Smooth muscle cell (in vitro differentiated cells): ENCODE measurements around the gene WDFY4. TPM values are rescaled to one million over a fixed set of nuclear protein-coding genes. Genes with fewer than 3 reads are reported as not detected.

Source experiments
- DNase-seq: peaks from one replicate; lab custom pipeline; 2025; ENCODE audit not compliant: unreplicated experiment; lab: John Stamatoyannopoulos, UW
- H2AFZ ChIP-seq: fragments of 200-600 bp; sonication (generic); 2 replicates; pipeline ENCODE4 v1.6.0; 2016; ENCODE audit warnings: antibody characterized with exemption, low read depth, mild to moderate bottlenecking
- H3F3A ChIP-seq: fragments of 200-600 bp; sonication (generic); 2 replicates; pipeline ENCODE4 v1.6.0; 2017; ENCODE audit warnings: antibody characterized with exemption, low read depth
- H3K27ac ChIP-seq: fragments of 200-600 bp; sonication (generic); 2 replicates; pipeline ENCODE4 v1.5.1; 2016; ENCODE audit warnings: low read depth, mild to moderate bottlenecking
- H3K27me3 ChIP-seq: fragments of 200-600 bp; sonication (generic); 2 replicates; pipeline ENCODE4 v1.6.1; 2016; ENCODE audit warnings: low read depth, mild to moderate bottlenecking
- H3K36me3 ChIP-seq: fragments of 200-600 bp; sonication (generic); 2 replicates; pipeline ENCODE4 v1.5.1; 2016; ENCODE audit warnings: low read depth
- H3K4me1 ChIP-seq: fragments of 200-600 bp; sonication (generic); 2 replicates; pipeline ENCODE4 v1.5.1; 2016; ENCODE audit warnings: low read depth
- H3K4me2 ChIP-seq: fragments of 200-600 bp; sonication (generic); 2 replicates; pipeline ENCODE4 v1.6.0; 2016; ENCODE audit warnings: mild to moderate bottlenecking
- H3K4me3 ChIP-seq: fragments of 200-600 bp; sonication (generic); 2 replicates; pipeline ENCODE4 v1.5.1; 2016; ENCODE audit warnings: mild to moderate bottlenecking
- H3K79me2 ChIP-seq: fragments of 200-600 bp; sonication (generic); 2 replicates; pipeline ENCODE4 v1.6.0; 2016; ENCODE audit warnings: low read depth, mild to moderate bottlenecking
- H3K9ac ChIP-seq: fragments of 200-600 bp; sonication (generic); 2 replicates; pipeline ENCODE4 v1.6.0; 2016; ENCODE audit warnings: low read depth
- H3K9me3 ChIP-seq: fragments of 200-600 bp; sonication (generic); replicated peaks from 2 replicates; pipeline ENCODE4 v1.5.1; 2016; ENCODE audit warnings: low read depth
- H4K20me1 ChIP-seq: fragments of 200-600 bp; sonication (generic); 2 replicates; pipeline ENCODE4 v1.6.0; 2016; ENCODE audit warnings: low read depth
- WGBS: methylation state at CpG from one replicate; pipeline ENCODE4 v1.1.7; 2016; ENCODE audit warnings: low lambda C conversion rate; 5-methylcytosine and 5-hydroxymethylcytosine counted together
- polyA plus RNA-seq: library from polyadenylated mRNA; unstranded; fragments of >200 nt; fragmentation: Nextera tagmentation; extraction: Ambion mirVana; gene quantifications from 2 replicates; pipeline ENCODE4 v1.2.1, GENCODE V29; 2016
- total RNA-seq: library from RNA; depleted of rRNA; stranded (reverse); fragments of >200 nt; gene quantifications from 2 replicates; pipeline ENCODE4 v1.2.3, GENCODE V29; 2014
- TF ChIP-seq, protein P1 (sequence below): fragments of 200-600 bp; sonication (generic); IDR thresholded peaks from 2 replicates; pipeline ENCODE4 v1.5.1; 2017; ENCODE audit warnings: borderline replicate concordance, mild to moderate bottlenecking, antibody characterized with exemption; ENCODE audit not compliant: insufficient read depth, poor library complexity, severe bottlenecking

WDFY4 gene
- total and polyA plus RNA-seq, 2 experiments from 2014 or later: not detected

DNA sequence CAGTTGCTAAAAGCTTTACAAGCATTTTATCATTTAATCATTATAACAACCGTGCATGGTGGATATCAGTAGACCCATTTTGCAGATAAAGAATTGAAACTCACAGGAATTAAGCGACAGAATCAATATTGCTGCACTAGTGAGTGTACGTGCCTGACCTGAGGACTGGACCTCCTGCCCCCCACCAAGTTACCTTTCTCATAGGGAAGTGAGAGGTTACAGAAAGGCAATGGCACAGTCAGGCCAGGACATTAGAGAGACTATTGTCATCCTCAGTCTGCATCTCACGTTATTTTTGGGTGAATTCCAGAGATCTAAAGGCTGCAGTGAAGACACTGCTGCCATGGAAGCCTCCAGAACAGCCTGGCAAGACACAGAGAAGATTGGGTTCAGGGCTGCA, 80.9 kb downstream of the WDFY4 start:
- WGBS: 90% methylated on average over 4 of the region's 4 CpGs
- DNase-seq: no peak
- no peaks in the 10 kb centered on the region for H3K27me3 ChIP-seq
- TF ChIP-seq, protein P1, sequence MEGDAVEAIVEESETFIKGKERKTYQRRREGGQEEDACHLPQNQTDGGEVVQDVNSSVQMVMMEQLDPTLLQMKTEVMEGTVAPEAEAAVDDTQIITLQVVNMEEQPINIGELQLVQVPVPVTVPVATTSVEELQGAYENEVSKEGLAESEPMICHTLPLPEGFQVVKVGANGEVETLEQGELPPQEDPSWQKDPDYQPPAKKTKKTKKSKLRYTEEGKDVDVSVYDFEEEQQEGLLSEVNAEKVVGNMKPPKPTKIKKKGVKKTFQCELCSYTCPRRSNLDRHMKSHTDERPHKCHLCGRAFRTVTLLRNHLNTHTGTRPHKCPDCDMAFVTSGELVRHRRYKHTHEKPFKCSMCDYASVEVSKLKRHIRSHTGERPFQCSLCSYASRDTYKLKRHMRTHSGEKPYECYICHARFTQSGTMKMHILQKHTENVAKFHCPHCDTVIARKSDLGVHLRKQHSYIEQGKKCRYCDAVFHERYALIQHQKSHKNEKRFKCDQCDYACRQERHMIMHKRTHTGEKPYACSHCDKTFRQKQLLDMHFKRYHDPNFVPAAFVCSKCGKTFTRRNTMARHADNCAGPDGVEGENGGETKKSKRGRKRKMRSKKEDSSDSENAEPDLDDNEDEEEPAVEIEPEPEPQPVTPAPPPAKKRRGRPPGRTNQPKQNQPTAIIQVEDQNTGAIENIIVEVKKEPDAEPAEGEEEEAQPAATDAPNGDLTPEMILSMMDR: no peak
- H2AFZ ChIP-seq: no peak overlapping the region
- no peaks in the 10 kb centered on the region for H3F3A ChIP-seq
- no peak overlapping the region for H3K27ac ChIP-seq
- no peaks in the 10 kb centered on the region for H3K36me3 ChIP-seq
- H3K4me3 ChIP-seq: no peak overlapping the region
- H3K4me2 ChIP-seq: no peak overlapping the region
- H3K9me3 ChIP-seq: no peaks in the 10 kb centered on the region
- H3K4me1 ChIP-seq: no peaks in the 10 kb centered on the region
- no peak overlapping the region for H3K9ac ChIP-seq
- H3K79me2 ChIP-seq: no peaks in the 10 kb centered on the region
- H4K20me1 ChIP-seq: no peaks in the 10 kb centered on the region

DNA sequence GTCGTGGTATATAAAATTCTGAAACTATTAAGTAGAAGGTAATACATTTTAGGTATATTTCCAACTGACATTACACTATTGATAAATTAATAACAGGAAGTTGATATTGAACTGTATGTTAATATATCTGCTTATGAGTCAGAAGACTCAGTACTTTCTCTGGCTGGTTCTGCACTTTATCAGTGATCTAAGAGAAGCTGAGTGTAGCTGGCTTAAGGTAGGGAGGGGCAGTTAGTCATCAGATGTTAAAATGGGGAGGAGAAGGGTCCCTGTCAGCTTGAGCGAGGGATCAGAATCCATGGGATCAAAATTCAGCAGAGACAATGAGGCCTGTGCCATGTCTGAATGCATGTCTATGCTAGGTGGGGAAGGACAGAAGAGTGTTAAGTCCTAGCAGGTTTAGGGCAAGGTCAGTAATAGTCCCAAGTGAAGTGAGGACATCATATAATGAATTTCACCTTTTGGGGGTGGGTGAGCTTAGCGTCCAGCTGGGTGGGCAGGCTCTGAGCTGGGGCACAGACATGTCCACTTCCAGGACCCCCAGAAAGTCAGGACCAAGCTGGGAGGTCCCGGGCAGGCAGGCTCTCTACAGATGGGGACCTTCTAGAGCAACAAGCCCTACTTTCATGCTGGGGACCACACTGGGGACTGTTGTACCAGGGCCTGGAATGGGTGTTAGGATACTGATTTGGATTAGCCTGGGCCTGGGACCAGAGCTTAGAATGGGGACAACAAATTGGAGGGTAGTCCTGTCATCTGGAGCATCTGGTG, 82.9 kb downstream of the WDFY4 start:
- Histone ChIP-seq H3F3A (no peaks in the 10 kb centered on the region), H3K27ac (no peak overlapping the region), H3K4me2 (no peak overlapping the region), H3K79me2 (no peaks in the 10 kb centered on the region), H4K20me1 (no peaks in the 10 kb centered on the region), H3K4me3 (no peak overlapping the region), H2AFZ (no peak overlapping the region), H3K27me3 (no peaks in the 10 kb centered on the region), H3K4me1 (no peaks in the 10 kb centered on the region), H3K9me3 (no peaks in the 10 kb centered on the region), H3K9ac (no peak overlapping the region), H3K36me3 (no peaks in the 10 kb centered on the region)
- TF ChIP-seq, protein P1: no peak
- DNase-seq: no peak
- WGBS: 82% methylated on average over 4 of the region's 4 CpGs

DNA sequence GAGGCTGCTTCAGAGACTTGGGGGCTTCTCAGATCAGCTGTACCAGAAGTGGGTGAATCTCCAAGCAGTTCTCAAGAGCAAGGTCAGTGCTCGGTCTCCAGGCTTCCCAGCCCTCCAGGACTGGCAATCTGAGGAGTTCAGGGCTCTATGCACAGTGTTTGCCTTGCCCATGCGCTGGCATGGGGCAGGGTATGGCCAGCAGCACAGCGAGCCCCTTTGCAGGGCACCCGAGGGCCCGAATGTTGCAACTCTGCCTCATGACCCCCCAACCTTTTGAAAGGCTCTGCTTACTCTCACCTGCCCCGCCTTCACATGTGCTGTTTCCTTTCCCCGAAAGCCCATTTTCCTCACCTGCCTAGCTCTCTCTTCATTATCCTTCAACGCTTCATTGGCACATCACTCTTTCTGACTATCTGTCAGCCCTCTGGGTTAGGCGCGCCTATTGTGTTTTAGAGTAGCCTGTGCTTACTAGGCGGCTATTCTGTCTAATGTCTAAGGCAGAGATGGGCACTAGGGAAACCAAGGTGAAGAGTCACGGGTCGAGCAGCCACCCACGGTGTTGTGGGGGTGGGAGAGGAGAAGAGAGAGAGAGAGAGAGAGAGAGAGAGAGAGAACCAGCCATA, 83.6 kb downstream of the WDFY4 start:
- 92% methylated on average over 14 of the region's 14 CpGs for WGBS

More for the DNA sequence above, 83.6 kb downstream of the WDFY4 start:
- H3K4me3 ChIP-seq: no peak overlapping the region
- no peaks in the 10 kb centered on the region for H3K79me2 ChIP-seq
- H3K4me1 ChIP-seq: no peaks in the 10 kb centered on the region
- no peaks in the 10 kb centered on the region for H3K9me3 ChIP-seq
- H3K9ac ChIP-seq: no peak overlapping the region
- H3K27ac ChIP-seq: no peak overlapping the region
- H3K27me3 ChIP-seq: no peaks in the 10 kb centered on the region
- TF ChIP-seq, protein P1: no peak
- H3F3A ChIP-seq: no peaks in the 10 kb centered on the region
- no peak overlapping the region for H3K4me2 ChIP-seq
- DNase-seq: no peak
- no peaks in the 10 kb centered on the region for H3K36me3 ChIP-seq
- no peaks in the 10 kb centered on the region for H4K20me1 ChIP-seq
- no peak overlapping the region for H2AFZ ChIP-seq
